ENCODE results near the gene ERI3.

DNA sequence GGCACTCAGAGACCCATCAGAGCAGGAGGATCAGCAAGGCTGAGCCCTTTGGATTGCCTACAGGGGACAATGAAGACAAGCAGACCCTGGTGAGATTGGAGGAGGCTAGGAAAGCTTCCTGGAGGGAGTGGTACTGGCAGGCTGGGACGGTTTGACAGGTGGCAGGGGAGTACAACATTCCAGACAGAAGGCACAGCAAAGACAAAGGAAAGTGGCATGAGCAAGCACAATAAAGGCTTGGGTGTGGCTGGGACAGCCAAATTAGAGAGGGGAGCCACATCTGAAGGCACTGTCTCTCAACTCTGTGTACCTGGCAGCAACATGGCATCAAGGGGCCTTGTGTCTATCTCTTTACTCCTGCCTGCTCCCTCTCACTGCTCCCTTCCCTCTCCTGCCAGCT lies 103.6 kb downstream of the ERI3 start:
- TF ChIP-seq, protein P1, sequence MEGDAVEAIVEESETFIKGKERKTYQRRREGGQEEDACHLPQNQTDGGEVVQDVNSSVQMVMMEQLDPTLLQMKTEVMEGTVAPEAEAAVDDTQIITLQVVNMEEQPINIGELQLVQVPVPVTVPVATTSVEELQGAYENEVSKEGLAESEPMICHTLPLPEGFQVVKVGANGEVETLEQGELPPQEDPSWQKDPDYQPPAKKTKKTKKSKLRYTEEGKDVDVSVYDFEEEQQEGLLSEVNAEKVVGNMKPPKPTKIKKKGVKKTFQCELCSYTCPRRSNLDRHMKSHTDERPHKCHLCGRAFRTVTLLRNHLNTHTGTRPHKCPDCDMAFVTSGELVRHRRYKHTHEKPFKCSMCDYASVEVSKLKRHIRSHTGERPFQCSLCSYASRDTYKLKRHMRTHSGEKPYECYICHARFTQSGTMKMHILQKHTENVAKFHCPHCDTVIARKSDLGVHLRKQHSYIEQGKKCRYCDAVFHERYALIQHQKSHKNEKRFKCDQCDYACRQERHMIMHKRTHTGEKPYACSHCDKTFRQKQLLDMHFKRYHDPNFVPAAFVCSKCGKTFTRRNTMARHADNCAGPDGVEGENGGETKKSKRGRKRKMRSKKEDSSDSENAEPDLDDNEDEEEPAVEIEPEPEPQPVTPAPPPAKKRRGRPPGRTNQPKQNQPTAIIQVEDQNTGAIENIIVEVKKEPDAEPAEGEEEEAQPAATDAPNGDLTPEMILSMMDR (IDR thresholded peaks at IDR 0.05; ENCODE audit: insufficient read depth, low read depth, low read length): no peak
- TF ChIP-seq EZH2 (IDR thresholded peaks at IDR 0.05; ENCODE audit: insufficient read depth, low read length): no peak
